Stimulated activated CD8-positive, alpha-beta memory T cell treated with anti-CD3 and anti-CD28 coated beads, Interleukin-12 subunit alpha, Interleukin-12 subunit beta, amount 100 ng/mL, for 4 hours (primary cell): Measurements from ENCODE around the gene GNG7.
A peak's percentile ranks its signal among the peaks of the same experiment; 100 is the strongest.
"Not testable (repeated sequence)": the region's sequence is repeated elsewhere in the genome, so short reads cannot be mapped to it uniquely, and the experiment has no call there.

Experiments
- DNase-seq: peaks from one replicate; pipeline ENCODE4 v3.0.0-alpha.2; 2020; ENCODE audit warnings: low read depth

Gene GNG7

GRCh38 chr19:2507109-2507508 is 195.4 kb downstream of the GNG7 start:
- no peak for DNase-seq

- not testable (repeated sequence) for DNase-seq
Measured at GRCh38 chr19:2506656-2507055, 195.8 kb downstream of the GNG7 start.

GRCh38 chr19:2503521-2504109 is 198.9 kb downstream of the GNG7 start:
- DNase-seq: peak; percentile 67

- no peak for DNase-seq
Measured at GRCh38 chr19:2500841-2501261, 201.6 kb downstream of the GNG7 start.

- DNase-seq: no peak
Measured at GRCh38 chr19:2500156-2500555, 202.3 kb downstream of the GNG7 start.

- DNase-seq: no peak
Measured at GRCh38 chr19:2497186-2497585, 205.3 kb downstream of the GNG7 start.

GRCh38 chr19:2495651-2496316 is 206.7 kb downstream of the GNG7 start:
- no peak for DNase-seq

- peak; percentile 17 for DNase-seq
Measured at GRCh38 chr19:2495130-2495641, 207.3 kb downstream of the GNG7 start.

- DNase-seq: peak; percentile 38
Measured at GRCh38 chr19:2494447-2495129, 207.9 kb downstream of the GNG7 start.

- no peak for DNase-seq
Measured at GRCh38 chr19:2494084-2494446, 208.4 kb downstream of the GNG7 start.

- not testable (repeated sequence) for DNase-seq
Measured at GRCh38 chr19:2493448-2493847, 209.0 kb downstream of the GNG7 start.

- no peak for DNase-seq
Measured at GRCh38 chr19:2492870-2493269, 209.6 kb downstream of the GNG7 start.

- no peak for DNase-seq
Measured at GRCh38 chr19:2491130-2491801, 211.2 kb downstream of the GNG7 start.

GRCh38 chr19:2490659-2491058 is 211.8 kb downstream of the GNG7 start:
- no peak for DNase-seq

- DNase-seq: no peak
Measured at GRCh38 chr19:2488942-2489731, 213.4 kb downstream of the GNG7 start.

- DNase-seq: no peak
Measured at GRCh38 chr19:2488405-2488941, 214.0 kb downstream of the GNG7 start.

- DNase-seq: no peak
Measured at GRCh38 chr19:2487842-2488241, 214.7 kb downstream of the GNG7 start.

- DNase-seq: no peak
Measured at GRCh38 chr19:2487090-2487489, 215.4 kb downstream of the GNG7 start.

GRCh38 chr19:2485428-2485827 is 217.1 kb downstream of the GNG7 start:
- DNase-seq: no peak

GRCh38 chr19:2484178-2484937 is 218.1 kb downstream of the GNG7 start:
- DNase-seq: no peak
